HG02678 (cell line): ENCODE data around the gene SLC6A11.

Source experiments
- ATAC-seq: cut with Tn5 transposase; IDR thresholded peaks from one replicate; pipeline ENCODE4 v1.9.1; 2021; ENCODE audit warnings: mild to moderate bottlenecking, moderate library complexity; ENCODE audit not compliant: unreplicated experiment

SLC6A11 gene

DNA sequence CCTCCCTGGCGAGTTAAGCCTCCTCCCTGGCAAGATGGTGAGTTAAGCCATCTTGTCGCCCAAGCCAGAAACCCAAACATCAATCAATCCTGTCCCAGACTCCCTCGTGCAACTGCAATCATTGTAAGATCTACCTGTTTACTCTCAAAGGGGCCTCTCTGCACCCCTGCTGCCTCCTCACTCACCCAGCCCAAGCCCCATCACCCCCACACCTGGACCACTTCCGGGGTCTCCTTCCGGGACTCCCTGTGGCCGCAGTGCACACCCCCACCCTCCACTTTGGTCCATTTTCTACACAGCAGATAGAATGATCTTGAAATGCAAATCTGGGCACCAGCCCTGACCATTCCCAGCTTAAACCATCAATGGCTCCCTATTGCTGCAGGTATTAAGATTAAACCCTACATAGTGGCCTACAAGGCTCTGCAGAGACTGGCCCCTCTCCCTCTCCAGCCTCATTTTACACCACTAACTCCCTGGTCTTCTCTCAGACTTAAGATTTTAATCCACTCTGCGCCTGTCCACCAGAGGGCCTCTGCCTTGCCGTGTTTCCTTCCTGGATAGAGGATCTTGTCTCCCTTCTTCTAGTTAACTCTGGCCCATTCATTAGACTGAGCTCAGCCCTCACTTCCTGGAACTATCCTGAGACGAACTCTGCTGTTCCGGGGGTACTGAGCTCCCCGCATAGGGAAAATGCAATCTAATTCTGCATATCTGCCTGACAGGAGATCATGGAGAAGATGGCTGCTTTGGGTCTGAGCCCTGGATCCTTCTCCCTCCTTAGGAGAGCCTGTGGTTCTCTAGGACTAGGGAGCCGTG is 134.7 kb downstream of the SLC6A11 start:
- no peak for ATAC-seq

DNA sequence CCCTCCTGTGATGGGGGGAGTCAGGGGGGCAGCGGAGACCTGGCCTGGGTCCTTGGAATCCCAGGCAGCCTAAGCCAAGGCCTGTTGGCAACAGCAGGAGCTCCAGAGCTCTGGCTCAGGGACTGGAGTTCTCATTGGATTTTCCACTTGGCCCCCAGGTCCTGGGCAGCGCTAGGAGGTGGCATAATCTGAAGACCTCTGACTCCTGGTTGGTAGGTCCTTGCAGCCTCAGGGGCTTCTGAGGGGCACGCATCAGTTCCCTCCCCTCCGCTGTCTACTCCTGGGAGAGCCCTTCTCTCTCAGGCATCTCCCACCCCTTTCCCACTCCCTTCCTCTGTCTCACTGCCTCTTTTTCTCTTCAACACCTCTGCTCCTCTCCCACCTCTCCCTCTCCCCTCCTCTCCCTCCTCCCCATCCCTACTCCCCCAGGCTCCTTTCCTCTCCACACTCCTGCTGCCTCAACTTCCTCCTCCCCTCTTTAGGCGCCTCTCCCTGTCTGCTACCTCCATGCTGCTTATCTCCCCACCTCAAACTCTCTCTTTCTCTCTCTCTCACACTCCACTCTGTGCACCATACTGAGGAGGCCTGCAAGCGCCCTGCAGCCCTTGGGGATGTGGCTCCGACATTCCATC is 135.4 kb downstream of the SLC6A11 start:
- ATAC-seq: no peak

DNA sequence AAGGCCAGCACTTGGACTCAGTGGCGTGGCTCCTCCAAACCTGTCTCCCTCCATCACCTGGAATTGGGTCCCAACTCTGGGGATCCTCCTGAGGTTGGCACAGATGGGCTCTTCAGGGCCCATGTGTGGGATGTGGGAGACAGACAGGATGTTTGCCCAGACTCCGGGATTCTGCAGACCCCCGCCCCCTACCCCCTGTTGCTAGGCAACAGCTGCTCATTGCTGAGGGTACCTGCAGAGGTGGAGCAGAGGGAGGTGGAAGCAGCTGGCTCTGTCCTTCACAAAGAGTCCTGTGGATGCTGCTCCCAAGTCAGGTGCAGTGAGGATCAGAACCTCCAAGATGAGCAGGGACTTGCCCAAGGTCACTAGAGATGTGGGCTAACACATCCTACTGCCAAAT is 136.5 kb downstream of the SLC6A11 start:
- no peak for ATAC-seq

DNA sequence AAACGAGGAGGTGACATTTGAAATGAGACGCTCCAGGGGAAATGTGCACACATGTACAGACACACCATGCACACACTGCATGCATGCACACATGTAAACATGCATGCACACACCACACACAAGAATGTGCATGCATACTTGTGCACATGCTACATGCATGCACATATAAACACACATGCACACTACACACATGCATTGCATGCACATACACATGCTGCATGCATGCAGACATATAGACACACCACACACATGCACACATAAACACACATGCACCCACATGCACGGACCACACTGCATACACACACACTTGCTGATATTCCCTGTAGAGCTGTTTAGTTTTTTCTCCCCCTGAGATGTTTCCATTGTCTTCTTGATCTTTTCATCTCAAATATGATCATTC is 138.7 kb downstream of the SLC6A11 start:
- ATAC-seq: no peak

DNA sequence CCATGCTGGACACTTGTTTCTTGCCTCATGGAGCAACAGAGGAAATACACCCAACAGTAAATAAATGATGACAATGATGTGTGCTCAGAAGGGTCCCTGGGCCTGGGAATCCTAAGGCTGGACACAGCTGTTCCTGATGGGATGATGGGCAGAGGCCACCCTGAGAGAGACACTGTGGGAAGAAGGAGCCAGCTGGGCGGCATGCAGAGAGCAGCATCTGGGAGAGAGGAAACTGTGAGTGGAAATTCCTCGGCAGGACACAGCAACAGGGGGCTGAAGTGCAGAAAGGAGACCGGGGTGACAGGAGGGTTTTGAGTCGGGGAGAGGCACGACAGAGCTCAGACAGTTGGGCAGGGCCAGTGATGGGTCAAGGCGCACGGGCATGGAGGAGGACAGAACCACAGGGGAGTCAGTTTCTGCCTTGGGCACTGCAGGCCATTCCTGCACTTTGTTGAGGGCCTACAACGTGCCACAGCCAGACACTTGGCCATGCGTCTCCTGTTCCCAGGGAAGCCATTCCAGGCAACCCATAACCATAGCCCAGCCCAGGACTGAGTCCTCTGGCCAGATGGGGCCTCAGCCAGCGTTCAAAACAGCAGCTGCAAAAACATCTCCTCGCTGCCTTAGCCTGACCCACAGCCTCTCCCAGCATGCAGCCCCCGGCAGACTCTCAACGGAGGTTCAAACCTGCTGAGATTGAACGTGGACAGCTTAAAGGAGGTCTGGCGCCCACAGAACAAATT is 139.9 kb downstream of the SLC6A11 start:
- no peak for ATAC-seq

DNA sequence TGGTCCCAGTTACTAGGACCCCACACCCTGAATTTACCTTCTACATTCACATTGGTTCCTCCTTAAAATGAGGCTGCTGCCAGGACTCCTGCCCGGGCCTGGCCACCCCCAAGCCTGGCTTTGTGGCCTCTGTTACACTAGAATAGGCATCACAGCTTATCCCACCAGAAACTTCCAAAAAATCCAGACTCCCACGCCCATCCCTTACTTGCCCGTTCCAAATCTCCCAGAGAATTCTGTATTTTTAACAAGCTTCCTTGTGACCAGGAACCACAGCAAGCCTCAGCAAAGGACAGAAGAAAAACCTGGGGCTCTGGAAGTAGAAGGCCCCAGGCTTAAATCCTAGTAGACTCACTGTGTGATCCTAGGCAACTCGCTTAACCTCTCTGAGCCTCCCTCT is 140.5 kb downstream of the SLC6A11 start:
- no peak for ATAC-seq

DNA sequence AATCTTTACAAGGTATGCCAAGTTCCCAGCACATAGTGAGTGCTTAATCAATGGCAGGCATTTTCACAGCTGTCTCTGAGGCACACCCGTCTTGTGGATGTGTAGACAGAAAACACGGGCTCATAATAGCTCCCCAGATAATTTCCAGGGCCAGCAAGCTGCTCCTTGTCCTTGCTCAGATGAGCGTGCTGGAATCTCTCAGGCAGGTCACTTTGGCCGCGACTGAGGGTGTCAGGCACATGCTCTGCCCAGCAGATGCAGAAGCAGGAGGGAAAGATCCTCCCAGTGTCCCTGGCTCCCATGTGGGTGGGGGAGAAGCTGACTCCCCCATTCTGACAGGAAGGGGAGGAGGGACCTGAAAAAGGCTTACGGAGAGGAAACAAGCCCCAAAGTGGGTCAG is 141.0 kb downstream of the SLC6A11 start:
- ATAC-seq: no peak

DNA sequence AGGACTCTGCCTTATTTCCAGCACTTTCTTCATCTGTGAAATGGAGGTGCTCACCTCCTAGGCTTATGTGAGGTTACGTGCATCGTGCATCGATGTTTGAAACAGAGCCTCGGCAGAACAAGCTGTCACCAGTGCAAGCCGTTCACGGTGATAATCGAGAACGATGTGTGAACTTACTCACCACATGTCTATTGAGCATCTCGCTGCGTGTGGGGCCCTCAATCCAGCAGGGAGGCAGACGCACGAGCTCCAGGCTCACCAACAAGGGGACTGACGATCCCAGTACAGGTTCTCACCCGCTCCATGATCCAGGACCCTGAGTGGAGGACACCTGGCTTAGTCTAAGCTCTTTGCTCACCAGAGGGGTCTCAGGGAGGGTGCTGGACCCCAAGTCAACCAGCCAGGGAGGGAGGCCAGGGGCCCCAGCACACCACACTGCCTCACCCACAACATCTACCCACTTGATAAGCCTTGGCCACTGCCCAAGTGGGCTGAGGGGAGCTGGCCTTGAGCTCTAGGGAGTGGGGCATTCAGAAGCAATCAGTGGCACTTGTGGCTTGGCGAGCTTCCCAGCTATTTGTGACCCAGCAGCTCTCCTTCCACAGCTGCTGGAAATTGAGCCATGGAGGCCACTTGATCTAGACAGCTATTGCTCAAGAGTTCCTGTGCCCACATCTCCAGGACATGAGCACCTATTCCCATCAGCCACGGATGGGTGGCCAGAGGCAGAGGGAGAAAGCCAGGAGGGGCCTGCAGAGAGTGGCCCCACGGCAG is 142.1 kb downstream of the SLC6A11 start:
- no peak for ATAC-seq

DNA sequence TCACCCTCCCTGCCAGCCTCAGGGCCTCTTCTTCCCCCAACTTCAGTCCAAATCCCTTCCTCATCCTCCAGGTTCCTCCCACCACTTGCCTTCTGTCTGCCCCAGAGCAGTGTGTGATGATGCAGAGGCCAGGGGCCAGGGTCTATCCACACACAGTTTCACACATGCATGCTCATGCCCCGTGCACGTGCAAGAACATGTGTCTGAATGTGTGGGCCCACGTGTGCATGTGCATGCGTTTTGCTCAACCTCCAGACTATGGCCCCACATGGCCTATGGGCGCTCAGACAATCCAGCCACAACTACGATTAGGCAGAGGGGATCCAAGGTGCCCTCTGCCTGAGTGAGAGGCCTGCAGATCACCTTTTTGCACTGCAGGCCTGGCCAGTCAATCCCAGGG is 144.2 kb downstream of the SLC6A11 start:
- ATAC-seq: no peak

DNA sequence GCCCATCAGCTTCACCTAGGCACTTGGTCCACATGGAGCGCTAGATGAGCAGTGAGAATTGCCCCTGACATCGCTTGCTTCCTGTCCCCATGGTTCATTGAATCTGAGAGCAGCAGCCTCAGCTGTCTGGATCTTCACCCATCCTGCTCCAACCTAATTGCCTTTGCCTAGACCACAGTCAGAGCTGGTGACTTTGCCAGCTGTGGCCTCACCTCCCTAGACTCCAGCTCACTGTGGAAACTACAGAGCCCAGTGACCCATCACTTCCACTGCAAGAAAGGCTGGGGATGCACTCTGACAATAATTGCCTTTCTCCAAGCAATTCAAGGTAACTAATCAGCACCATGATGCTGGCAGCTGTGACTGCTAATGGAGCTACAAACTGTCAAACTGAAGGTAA is 145.9 kb downstream of the SLC6A11 start:
- ATAC-seq: no peak

DNA sequence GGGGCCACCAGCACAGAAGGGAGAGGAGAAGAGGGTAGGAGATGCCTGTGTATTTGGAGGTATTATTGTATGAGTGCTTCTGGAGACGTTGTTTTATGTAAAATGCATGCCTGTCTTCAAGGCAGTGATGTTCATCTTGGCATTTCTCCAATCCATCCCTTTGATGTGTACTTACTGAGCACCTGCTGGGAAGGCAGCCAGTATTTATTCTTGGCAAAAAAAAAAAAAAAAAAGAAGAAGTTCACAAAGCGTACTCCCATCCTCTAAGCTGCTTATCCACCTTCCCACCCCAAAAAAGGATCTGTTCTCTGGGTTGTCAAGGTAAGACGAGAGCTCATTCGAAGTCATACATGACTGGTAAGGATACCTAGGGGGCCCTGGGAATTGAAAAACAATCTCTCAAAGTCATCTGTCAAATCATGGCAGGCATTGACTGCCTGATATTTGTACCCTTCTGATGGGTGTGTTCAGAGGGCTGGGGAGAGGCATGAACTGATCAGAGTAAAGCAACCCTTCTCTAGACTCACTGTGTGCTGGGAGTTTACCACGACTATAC is 146.5 kb downstream of the SLC6A11 start:
- ATAC-seq: no peak

DNA sequence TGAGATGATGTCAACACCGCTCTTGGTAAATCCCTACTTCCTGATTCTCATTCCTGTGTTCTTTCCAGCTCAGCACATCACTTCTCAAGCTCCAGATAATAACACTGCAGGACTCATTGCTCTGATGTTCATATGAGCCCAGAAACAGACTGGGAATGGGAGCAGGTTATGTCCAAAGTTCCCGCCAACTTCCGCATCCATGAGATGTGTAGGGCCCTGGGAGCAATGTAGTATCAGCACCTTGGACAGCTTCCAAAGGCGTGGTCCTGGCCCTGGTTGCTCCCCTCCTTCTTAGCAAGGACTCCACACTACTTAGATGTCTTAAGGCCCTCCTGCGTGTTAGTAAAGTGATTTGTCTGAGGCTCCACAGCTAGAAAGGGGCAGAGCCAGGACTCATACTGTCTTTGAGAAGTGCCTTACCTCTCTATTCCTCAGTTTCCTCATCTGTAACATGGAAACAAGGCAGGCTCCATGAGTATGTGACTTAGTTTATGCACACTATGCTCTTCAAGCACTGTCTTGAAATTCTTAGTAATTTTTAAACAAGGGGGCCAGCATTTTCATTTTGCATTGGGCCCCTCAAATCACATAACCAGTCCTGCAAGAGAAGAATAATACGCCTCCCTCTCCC is 148.6 kb downstream of the SLC6A11 start:
- ATAC-seq: no peak

DNA sequence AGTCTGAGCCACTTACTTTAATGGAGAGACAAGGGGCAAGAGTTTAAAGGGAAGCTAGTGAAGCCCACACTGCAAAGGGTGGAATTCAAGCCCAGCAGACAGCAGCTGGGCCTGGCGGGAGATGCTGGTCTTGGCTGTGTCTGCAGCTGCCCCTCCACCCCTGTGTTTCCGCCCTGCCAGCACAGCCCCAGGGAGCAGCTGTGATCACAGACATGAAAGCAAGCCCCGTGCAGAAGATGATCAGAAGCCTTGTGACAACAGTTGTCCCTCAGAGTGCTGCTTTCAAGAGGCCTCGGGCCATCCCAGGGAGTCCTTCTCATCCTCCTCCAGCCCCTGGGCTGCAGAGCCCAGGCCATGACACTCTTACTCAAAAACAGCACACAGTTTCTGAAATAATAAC is 152.4 kb downstream of the SLC6A11 start:
- ATAC-seq: no peak

DNA sequence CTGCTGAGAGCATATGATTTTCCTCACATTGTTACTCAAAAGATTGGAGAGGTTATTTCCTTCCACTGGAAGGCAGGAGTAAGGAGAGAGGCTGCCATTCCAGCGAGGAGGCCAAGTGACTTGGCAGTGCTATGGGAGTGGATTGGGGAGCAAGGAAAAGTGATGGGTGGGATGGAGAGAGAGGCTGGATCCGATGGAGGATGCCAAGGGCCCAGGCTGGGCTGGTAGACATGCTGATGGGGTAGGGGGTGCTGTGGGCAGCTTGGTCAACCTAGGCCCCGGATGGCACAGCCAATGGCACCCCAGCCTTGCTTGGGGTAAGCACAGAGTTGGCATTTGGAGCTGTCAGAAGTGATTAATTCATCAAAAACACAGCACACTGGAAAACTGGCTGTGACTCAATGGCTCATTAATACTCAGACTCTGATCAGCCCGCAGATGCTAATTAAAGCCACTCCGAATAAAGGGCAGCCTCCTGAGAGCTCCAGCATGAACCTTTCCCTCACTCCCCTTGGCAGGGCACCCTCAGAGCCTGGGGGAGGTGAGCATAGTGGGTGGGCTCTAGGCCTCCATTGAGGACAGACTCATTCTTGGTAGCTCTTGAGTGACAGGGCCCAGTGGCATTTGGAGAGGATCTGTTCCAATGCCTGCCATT is 154.4 kb downstream of the SLC6A11 start:
- ATAC-seq: no peak

DNA sequence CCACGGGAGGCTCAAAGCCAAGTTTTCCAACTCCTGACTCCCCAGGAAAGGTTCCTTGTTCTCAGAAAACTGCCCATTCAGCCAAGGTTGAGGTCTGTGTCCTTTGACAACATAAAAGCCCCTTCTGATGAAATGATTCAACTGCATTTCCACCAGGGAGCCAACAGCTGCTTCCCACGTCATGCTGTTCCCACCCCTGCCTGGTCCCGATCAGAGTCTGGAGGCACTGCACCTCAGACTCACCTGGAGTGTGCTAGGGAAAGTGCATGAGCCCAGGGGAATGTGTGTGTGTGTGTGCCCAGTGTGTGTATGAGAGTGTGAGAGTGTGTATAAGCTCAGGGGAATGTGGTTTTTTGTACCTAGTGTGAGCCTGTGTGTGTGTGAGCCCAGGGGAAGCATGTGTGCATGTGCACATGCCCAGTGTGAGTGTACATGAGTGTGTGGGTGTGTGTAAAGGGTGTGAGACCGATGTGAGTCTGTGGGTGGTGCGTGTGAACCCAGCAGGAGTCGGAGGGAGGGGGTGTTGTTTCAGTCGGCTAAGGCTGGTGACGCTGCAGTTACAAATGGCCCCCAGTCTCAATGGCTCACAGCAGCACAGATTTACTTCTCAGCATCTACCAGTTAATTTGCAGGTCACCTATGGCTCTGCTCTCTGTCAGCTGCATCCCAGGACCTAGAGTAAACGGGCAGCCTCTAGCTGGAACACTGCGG is 156.2 kb downstream of the SLC6A11 start:
- ATAC-seq: no peak

DNA sequence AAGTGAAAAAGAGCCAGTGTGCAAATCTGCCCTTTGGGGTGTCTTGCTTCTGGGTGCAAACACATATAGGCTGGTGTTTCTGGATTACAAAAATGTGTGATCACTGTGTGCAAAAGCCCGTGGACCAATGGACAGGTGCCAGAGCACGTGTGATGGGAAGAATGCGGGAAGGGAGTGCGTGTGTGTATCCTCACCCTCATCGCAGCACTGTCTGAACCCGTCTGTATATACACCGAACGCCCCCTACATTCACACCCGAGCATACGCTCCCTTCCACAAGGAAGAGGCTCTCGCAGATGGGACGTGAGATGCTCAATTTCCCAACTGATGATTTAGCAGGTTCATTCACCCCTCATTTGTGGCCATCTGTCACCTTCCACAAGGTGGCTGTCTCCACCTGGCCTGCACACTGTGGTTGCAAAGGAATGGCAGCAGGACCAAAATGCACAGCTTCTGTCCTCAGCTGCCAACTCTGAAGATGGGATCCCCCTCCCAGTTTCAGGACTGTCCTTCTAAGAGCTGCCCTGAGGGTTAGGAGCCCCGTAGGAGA is 157.1 kb downstream of the SLC6A11 start:
- no peak for ATAC-seq

DNA sequence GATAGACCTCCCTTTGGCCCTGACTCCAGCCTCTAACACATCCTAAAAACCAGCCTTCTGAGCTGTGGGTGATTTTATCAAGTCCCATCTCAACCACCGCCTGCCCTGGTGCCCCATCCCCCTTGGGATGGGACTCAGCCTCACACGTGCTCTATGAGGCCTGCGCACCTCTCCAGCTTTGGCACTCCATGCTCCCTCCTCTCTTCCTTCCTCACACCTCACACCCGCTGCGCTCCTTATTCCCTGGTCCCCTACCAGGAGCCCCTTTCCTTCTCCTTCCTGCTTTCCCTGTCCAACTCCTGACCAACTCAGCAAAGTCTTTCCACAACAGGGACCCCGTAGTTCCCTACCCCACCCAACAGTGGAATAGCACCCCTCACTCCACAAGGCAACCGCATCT is 158.1 kb downstream of the SLC6A11 start:
- no peak for ATAC-seq

DNA sequence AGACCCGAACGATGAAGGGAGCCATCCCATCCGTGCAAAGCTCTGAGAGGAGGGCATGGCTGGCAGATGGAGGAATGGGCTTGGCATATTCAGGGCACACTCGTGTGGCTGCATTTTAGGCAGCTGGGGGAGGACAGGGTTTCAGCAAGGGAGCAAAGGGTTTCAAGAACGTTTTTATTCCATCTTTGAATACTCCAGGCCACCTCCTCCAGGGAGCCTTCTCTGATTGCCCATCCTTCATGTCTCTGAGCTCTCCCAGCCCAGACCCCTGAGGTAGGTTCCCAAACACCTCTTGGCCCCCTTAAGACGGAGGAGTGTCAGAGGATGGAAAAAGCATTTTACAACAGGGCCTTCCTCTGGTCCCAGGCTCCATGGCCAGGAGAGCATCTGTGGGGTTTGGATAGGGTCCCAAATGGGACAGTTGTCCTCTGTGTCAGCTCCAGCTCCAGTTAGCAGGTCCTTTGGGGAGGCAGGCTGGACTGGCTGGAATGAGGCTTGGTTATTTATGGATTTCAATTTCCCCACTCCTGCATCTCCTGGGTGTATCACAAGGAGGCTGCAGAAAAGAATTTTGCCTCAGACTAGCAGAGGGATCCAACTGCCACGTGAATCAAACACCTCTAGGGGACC is 158.8 kb downstream of the SLC6A11 start:
- no peak for ATAC-seq
